HG03095 (cell line): Measurements from ENCODE around the gene GPN2.
"Not testable (repeated sequence)": the region's sequence is repeated elsewhere in the genome, so short reads cannot be mapped to it uniquely, and the experiment has no call there.

Source experiments
- ATAC-seq: cut with Tn5 transposase; IDR thresholded peaks from one replicate; pipeline ENCODE4 v1.9.1; 2021; ENCODE audit warnings: moderate library complexity; ENCODE audit not compliant: unreplicated experiment

Gene GPN2

DNA sequence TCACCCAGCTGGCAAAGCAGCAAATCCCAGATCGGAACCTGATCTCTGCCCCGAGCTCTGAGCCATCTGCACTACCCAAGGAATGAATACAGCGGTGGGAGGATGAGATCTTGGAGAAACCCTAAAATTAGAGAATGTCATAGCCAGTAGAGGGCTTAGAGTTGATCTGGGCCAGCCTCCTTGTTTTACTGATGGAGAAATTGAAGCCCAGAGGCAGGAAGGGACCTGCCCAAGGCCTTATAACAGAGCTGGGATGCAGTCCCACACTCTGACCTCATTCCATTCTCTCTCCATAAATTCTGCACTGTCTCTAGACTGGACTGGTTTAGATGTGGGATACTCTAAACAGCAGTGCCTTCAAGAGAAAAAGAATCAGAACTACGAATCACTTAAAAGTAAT, 31.9 kb downstream of the GPN2 start:
- no peak for ATAC-seq

DNA sequence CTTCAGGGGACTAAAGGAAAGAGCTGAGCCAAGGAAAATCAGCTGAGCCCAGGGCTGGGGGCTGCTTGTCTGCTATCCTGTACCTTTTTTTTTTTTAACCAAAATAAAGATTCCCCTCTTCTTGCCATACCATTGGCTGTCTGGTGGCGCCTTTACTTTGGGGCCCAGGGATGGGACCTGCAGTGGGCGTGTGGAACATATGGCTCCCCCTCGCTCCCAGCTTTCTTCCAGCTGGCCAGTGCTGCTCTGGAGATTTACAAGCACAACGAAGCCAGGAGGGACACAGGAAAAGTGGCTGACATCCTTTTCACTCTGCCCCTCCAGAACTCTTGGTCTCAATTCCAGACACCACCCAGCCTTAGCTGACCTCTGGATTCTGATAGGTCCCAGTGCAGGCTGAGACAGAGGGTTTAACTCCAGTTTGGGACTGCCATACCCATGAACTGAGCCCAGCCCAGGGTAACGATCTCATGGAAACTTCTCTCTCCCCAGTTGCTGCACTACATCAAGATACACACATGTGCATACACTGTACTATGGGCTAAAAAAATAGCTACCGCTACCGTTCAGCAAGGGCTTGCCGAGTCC, 32.5 kb downstream of the GPN2 start:
- no peak for ATAC-seq

DNA sequence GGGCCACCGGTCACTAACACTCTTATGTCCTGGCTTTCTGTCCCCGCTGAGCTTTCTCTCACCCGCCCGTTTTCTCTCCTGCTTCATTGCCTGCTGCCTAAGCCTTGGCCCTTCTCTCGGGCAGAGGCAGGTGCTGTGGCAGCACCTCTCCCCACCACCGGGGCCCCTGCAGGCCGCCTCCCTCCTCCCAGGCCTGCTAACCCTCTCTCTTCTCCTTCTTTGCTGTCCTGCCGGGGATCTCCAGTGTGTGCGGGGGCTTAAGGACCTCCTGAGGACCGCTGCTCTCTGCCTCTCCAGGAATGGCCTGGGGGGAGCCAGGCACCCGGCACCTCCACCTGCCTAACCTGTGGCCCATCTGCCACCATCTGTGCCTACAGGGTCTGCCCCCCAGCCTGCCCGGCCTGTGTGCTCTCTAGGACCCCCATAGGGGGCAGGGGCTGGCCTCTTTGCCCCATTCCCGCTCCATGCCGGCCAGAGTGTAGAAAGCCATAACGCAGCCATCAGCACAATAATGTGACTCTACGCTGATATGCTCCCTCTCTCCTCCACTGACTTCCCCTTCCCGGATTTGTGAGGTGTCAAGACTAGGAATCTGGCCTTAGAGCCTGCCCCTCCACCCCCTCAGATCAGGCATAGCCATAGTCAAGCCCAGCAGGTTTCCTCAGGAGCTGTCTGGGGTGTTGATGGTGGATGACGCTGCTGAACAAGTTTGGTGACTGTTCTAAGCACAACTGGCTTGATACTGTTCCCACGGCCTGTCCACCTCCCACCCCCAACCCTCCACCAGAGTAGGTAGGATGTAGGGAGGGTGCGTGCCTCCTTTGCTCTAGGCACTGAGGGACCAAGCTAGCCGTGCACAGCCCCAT, 33.2 kb downstream of the GPN2 start:
- no peak for ATAC-seq

DNA sequence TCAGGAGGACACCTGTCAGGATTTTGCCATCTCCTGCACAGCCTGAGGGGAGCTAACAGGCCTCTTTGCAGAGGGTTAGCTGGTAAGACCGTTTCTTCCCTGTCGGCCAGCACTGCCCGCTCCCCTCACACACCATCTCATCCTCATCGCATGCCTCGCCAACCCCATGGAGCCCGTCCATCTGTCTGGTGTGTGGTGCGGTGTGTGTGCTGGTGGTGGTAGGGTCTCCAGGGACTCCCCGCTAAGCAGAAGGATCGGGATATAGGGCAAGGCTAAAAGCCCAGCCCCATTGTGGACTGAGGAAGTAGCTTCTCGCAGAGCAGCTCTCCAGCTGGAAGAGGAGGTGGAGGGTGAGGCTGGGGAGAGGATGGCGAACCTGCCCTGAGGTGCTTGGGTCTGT, 33.9 kb downstream of the GPN2 start:
- ATAC-seq: no peak

DNA sequence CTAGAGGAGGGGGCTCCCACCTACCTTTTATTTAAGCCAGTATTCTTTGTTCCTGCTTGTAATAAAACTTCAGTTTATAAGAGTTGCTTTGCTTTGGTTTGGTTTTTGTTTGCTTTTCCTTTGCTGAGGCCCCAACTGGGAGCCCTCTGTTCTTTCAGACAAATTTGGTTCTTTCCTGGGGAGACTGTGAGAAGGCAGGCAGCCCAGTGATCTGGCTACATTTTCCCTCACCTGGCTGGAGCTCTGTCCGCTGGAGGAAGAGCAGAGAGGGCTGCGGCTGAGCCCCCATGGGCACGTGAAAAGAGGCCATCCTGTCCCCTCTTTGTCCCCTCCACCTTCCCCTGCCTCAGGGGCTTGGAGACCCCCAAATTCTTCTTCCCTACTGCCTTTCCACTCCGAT, 34.4 kb downstream of the GPN2 start:
- ATAC-seq: no peak

DNA sequence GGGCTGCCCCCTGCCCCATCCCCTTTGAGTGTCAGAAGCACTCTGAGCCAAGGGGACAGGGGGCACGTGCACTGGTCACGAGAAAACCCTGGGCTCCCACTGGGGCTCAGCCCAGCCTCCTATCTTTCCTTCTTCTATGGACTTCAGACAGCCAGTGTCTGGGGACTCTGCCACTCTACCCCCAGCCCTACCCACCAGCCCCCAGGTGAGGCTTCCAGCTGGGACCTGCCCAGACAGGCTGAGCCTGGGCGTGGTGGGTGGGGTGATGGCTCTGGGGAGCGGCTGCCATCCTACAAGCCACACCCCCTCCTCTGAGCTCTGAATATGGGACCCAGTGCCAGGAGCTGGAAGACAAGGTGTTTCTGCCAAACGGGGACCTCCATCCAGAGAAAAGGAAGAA, 35.2 kb downstream of the GPN2 start:
- ATAC-seq: no peak

DNA sequence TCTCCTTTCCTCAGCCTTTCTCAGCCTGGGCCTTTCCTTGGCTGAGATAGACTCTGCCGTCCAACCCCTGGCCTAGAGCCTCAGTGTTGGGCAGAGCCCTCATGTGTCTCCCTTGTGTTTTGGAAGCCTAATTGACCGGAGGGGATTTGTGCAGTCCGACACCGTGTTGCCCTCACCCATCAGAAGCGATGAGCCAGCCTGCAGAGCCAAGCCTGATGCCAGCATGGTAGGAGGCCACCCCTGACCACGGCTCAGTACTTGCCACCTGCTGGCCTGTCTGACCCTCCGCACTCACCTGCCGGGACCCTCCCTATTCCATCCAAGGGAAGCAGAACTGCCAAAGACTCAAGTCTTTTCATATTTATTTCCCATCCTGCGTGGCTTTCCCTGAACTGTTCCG, 36.5 kb downstream of the GPN2 start:
- ATAC-seq: no peak

DNA sequence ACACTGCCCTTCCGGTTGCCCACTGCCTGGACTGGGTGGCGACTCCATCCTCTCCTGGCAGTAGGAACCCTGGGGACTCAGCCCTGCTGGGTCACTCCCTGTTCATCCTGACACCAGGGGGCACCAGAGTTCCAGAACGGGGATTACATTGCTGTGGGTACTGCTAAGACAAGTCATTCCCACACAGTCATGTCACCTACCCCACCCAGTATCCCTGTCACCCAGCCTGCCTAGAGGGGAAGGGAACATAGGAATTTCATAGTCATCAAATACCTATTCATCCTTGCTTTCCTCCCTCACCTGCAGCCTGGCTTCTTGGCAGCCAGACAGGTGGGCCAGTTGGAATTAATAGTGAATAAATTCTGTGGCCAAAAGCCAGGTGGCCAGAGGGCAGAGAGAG, 36.9 kb downstream of the GPN2 start:
- no peak for ATAC-seq

DNA sequence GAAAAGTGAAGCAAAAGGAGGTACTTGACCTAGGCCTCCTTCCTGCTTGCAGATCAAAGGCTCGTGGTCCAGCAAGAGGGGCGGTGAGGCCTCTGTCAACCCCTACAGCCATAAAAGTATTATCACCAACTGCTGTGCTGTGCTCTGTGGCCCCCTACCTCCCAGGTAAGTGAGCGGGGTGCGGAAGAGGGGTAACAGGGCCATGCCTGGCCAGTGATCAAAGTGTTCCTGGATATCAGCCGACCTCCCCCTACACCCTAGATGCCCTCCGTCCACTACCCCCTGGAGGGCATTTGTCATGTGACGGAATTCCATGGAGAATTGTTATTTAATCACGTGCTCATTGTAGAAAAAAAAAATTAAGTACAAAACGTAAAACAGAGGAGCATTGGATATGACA, 37.4 kb downstream of the GPN2 start:
- ATAC-seq: no peak

DNA sequence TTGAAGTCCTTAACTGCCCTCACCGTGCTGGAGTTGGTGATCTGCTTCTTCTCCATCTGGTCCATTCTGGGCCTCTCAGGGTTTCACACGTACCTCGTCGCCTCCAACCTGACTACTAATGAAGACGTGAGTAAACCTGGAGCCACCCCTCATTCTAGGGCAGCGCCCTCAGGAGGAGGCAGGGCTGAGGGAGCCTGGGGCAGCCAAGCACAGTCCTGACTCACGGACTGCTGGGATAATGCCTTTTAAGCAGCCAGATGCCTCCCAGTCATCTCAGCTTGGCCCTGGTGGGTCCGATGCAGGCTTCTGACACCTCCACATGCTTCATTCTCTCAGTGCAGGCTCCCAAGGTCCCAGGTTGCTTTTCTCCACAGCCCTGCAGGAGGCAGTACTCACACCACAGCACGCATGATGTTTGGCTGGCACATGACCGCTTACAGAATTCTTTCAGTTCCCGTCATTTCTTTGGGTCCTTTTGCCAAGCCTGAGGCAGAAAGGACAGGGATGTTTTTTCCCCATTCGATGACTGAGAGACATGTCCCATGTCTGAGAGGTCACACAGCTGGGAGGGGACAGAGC, 38.9 kb downstream of the GPN2 start:
- ATAC-seq: no peak

DNA sequence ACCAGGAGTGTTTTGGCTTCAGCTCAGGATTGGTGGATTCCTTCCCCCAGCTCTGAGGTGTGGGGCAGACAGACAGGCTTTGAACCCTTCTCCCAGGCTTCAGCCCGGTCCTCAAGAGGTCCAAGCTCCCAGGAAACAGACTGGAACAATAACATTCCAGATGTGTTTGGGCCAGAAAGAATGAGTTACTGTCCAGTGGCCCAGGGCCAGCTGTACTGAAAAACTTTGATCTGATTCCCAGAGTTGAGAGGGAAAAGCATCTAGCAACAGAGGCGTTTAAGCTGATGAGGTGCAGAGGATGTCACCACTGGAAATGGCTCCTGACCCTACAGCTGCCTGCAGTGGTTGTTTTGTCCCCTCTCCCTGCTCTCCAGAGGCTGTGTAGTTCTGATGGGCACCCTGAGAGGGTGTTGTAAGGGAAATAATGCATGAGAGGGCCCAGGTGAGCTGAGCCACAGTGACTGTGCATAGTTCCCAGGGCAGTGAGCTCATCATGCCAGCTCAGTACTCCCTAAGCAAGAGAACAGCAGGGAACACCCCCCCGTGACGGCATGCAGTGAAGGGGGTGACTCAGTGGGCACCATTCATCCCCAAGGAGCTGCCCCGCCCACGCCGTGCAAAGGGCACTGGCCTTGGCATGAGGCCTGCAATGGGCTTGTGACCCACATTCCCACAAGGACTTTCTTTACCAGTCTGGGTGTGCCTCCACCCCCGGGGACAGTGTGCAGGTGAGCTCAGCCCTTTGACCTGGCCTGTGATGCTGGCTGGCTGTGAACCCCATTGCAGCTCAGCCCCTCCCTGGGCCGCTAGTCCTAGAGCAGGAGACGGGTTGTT, 40.9 kb downstream of the GPN2 start:
- no peak for ATAC-seq

DNA sequence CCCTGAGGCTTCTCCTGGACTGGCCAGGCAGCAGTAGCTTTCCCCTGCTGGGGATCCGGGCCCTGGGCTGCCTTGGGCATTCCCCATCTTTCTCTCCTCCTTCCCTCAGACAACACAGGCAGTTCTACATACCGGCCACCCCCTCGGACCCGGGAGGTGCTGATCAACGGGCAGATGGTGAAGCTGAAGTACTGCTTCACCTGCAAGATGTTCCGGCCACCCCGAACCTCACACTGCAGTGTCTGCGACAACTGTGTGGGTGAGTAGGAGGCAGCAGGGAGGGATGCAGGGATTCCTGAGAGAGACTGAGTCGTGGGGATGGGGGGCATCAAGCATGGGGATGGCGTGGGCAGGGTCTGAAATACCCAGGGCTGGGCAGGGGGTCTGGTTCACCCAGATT, 41.6 kb downstream of the GPN2 start:
- no peak for ATAC-seq

DNA sequence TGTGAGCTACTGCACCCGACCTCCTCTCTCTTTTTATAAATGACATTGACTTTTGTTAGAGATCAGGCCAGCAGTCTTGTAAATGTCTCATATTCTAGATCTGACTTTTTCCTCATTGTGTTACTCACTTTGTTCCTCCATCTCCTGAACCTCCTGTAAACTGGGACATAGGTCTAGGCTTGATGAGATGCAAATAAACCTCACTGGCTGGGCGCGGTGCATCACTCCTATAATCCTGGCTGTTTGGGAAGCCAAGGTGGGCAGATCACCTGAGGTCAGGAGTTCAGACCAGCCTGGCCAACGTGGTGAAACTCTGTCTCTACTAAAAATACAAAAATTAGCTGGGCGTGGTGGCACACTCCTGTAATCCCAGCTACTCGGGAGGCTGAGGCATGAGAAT, 42.3 kb downstream of the GPN2 start:
- ATAC-seq: not testable (repeated sequence)

DNA sequence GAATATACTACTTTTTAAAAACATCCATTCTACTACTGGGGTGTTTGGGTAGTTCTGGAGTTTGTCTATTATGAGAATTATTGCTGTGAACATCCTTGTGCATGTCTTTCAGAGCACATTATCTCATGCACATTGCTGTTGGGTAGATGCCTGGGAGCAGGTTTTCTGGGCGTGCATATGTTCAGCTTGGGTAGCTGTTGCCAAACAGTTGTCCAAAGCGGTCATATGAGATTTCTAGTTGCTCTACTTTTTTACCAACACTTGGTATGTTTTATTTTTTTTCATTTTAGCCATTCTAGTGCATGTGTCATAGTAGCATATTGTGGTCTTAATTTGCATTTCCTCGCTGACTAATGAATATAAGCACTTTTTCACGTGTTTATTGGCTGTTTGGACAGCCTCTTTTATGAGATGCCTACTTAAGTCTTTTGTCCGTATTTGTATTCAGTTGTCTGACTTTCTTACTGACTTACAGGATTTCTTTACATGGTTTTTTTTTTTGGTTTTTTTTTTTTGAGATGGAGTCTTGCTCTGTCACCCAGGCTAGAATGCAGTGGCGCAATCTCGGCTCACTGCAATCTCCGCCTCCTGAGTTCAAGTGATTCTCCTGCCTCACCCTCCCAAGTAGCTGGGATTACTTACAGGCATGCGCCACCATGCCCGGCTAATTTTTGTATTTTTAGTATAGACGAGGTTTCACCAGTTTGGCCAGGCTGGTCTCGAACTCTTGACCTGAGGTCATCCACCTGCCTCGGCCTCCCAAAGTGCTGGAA, 45.5 kb downstream of the GPN2 start:
- no peak for ATAC-seq

DNA sequence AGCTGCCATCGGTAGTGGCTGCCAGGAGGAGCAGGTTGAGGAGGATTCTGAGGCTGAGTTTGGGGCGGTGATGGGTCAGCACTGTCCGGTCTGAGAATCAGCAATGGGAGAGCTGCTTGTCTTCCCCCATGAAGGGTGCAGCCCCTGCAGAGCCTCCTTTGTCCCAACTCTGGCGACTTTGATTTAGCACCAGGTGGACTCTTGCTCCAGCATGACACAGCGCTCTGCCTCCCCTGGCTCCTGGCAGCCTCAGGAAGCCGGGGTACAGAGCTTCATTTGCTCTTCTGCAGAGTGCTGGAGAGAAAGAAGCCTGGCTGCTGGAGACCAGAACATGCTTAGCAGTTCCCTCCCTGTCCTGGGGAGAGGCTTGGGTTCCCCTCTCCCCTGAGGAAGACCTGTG, 50.3 kb downstream of the GPN2 start:
- no peak for ATAC-seq

DNA sequence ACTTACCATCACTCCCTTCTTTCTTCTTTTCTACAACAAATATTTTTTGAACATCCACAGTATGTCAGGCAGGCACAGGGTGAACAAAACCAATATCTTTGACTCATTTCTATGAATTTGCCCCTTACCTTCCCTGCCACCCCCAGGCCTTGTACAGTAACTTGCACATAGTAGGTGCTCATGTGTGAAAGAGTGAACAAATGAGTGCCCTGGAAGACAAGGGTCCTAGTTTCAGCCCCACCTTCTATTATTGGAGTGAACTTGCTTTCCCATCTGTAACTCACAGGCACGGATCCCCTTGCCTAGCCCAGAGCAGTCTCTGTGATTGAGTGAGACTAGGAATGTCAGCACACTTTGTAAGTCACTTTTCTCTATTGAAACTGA, 50.8 kb downstream of the GPN2 start:
- ATAC-seq: no peak

DNA sequence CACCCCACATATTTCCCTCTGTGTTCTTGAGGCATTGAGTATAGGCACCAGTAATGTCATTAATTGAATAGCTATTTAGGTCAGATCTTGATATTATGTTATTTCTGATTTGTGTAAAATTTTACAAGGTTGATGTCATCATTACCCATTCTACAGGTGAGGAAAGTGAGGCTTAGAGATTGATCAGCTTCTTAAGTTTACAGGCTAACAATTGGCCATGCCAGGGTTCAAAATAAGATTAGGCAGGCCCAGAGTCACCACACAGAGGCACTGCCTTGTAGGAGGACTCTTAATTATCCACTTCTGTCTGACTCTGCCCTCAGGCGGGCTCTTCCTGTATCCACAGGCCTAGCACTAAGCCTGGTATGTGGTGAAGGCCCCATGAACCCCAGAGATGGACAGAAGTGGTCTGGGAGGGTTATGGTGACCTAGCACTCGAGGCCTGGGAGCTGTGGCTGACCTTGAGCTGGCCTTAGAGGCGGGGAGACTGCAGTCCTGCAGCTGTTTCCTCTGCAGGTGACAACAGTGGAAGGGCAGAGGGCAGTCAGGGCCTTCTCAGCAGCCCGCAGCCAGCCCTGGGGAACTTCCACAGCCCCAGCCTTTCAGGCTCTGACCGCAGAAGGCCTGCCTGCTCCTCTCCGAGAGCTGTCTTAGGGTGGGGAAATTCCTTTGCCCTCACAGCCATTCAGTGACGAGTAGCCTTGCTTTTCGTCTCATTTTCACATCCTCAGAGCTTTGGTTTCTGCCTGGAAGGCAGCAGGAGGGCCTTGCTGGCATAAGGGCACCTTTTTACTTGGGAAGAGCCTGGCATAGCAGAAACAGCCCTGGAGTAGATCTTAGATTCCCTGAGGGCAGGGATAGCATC, 51.4 kb downstream of the GPN2 start:
- peak; percentile 87 for ATAC-seq

DNA sequence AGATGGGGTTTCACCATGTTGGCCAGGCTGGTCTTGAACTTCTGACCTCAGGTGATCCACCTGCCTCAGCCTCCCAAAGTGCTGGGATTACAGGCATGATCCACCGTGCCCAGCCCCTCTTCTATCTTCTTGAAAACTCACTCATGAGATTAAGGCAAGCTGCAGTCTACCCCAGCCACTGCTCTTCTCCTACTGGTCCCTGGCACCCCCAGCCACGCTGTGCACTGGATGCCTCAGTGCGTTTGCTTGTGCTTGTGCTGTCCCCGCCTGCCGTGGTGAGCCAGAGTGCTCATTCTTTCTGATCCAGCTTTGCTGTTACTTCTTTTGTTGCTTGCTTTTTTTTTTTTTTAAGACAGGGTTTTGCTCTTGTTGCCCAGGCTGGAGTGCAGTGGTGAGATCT, 52.4 kb downstream of the GPN2 start:
- ATAC-seq: not testable (repeated sequence)

DNA sequence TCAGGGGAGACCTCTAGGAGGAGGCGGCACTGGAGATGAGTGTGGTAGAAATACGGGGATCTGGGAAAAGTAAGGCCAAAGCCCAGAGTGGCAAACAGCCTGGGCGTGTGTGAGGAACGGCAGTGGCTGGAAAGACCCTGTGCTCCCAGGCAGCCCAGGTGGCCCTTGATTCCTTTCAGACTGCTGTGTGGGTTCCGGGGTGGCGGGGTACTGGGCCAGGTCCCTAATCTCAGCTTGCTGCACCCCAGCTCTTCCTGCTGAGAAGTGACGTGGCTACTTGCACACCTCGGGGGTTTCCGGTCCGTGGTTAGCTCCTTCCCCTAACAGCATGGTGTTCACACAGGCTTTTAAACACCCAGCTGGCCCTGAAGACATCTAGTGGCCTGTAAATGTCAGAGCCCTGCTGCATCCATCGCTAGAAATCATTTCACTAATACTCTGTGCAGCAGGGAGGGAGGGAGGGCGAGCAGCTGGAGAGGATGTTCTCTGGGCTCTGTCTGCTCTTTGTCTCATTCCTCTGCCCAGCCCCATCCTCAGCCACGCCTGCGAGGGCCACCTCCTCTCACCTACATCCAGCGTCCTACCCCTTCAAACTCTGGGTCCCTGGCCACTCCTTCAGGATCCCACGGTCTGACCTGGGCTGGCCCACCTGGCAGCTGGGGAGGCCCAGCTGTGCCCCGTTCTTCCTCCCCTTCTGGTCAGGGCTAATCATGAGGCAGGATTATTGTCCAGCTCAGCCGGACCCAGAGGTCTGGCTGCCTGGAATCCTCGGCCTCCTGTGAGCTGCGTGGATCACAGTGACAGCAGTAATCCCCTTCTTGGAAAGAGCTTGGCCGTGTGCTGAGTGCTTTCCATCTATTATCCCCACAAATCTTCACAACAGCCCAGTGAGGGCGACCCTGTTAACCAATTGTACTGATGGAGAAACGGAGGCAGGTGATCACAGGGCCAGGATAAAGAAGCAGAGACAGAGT, 56.4 kb downstream of the GPN2 start:
- ATAC-seq: peak; percentile 83
